DMS53 treated with DMSO at 0.1 percent for 48 hours (cell line): Measurements from ENCODE around the gene KLLN.
A peak's percentile ranks its signal among the peaks of the same experiment; 100 is the strongest.
"Not testable (repeated sequence)": the region's sequence is repeated elsewhere in the genome, so short reads cannot be mapped to it uniquely, and the experiment has no call there.

ENCODE experiments used
- DNase-seq: peaks from one replicate; lab custom pipeline; 2025; ENCODE audit not compliant: unreplicated experiment; lab: John Stamatoyannopoulos, UW

Gene KLLN

GRCh38 chr10:87867453-87867852, 4.1 kb upstream of the KLLN start:
- no peak for DNase-seq

GRCh38 chr10:87866412-87866974, 3.2 kb upstream of the KLLN start:
- DNase-seq, result no peak

DNA sequence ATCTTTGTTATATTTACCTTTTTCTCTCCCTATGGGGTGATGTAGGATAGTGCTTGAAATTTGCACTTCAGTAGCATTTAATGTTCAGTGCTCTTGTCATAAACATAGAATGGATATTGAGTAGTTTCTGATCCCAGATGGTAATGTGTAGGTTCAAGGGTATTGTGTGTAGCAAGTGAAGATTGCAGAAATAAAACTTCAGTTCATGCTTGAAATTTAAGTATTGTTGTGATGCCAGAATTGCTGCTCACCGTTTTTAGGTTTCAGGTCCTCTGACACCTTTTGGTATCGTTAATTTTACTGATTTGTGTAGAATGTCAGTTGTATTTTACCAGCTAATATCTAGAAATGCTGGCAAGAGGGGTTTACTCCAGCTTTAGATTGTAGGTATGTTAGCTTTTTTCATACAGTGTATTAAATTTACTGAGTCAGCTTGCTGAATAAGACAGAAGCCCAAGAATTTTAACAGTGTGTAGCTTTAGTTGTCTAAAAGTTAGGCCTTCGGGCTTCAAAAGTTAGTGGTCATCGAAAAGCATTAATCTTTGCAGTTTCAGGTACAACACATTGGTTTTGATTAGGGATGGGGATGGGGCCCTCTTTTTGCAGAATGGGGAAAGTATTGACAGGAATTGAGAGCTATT, 2.0 kb upstream of the KLLN start:
- no peak for DNase-seq

DNA sequence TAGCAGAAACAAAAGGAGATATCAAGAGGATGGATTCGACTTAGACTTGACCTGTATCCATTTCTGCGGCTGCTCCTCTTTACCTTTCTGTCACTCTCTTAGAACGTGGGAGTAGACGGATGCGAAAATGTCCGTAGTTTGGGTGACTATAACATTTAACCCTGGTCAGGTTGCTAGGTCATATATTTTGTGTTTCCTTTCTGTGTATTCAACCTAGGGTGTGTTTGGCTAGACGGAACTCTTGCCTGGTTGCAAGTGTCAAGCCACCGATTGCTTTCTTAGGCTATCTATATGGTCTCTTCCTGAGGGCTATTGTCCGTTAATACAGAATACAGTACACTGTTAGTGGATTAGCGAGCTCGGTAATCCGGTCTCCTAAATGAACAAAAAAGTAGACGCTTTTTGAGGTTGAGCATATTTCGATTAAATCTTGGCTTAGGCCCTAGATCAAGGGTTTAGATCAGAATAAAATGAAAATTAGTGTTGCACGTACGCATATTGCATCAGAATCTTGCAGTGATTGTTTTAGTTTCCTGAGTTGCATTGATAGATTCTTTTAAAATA, 1.2 kb upstream of the KLLN start:
- DNase-seq, result peak; percentile 16

GRCh38 chr10:87863951-87864495, 690 bp upstream of the KLLN start:
- not testable (repeated sequence) for DNase-seq

GRCh38 chr10:87862679-87863052, 667 bp downstream of the KLLN start:
- peak; percentile 81 for DNase-seq

DNA sequence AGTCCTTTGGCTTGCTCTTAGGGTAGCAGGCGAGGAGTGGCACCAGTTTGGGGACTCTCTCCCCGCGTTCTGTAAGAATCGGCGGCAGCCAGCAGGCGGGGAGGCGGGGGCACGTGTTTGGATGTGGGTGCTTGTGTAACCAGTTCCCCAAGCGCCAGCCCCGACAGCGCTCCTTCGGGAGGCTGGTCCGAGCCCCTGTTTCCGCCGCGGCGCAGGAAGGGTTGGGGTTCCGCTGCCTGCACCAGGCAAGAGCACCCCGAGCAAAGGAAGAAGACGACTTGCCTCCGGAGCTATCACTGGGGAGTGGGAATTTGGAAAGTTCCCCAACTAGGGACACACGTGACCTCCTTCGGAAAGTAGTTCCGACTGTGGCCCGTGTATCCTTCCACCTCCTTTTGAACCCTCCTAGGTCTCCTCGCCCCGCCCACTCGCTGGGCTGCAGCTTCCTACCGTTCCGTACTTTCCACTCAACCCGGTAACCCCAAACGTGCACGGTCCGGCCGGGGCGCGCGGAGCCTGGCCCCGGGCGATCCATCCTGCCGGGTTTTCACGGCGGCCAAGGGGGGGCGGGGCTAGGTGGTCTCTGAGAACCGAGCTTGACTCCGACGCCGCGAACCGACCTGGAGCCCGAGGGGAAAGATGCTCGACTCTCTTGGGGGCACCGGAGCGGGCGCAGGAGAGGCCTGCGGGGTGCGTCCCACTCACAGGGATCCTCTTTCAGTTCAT, 1.2 kb downstream of the KLLN start:
- DNase-seq, result peak; percentile 92

GRCh38 chr10:87861566-87861952, 1.8 kb downstream of the KLLN start:
- DNase-seq, result no peak

DNA sequence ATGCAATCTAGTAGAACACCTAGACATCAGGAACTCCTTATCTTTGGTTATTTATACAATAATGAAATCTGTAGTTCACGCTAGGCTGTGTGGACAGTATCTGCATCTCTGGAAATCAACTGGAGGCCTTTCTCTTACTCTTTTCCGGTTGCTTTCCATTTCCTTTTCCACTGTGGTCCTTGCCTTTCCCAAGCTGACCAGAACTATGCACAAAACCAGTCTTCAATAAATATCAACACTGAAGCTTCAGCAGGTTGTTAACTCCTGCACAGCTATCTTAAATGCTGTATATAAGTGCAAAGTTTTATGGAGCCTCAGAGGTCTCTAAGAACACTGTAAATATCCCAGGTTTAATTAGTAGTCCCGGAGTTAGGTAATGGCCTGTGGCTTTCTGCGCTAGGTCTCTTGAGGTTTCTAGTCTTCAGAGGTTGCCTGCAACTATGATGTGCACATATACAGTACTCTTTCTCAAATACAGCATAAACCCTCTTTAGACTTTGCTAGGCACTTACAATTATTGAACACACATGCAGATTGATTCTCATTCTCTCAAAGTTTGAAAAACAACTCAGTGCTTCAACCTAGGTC, 2.4 kb downstream of the KLLN start:
- no peak for DNase-seq

- DNase-seq, result peak; percentile 47
These were observed 3.1 kb downstream of the KLLN start for GRCh38 chr10:87860156-87860795.

GRCh38 chr10:87855665-87856064, 7.7 kb downstream of the KLLN start:
- not testable (repeated sequence) for DNase-seq

GRCh38 chr10:87855247-87855646, 8.1 kb downstream of the KLLN start:
- DNase-seq, result not testable (repeated sequence)

DNA sequence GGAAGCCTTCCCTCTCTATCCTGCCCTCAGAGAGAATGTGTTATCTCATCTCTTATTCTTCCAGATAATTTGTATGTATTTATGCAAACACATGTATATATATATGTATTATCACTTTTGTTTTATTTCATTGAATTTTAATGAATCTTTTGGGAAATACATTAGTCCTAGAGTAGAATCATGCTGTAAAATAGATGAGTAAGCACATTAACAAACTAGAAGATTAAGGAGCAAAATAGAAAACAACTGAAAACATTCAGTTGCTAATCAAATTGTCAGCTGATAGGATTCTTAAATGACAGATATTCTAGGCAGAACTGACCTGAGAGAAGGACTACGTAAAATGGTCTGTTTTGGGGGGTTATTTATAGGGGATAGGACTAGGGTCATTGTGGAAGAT, 11.2 kb downstream of the KLLN start:
- no peak for DNase-seq

GRCh38 chr10:87850742-87851205, 12.6 kb downstream of the KLLN start:
- peak; percentile 73 for DNase-seq

- DNase-seq, result no peak
These were observed 14.3 kb downstream of the KLLN start for GRCh38 chr10:87849001-87849400.

DNA sequence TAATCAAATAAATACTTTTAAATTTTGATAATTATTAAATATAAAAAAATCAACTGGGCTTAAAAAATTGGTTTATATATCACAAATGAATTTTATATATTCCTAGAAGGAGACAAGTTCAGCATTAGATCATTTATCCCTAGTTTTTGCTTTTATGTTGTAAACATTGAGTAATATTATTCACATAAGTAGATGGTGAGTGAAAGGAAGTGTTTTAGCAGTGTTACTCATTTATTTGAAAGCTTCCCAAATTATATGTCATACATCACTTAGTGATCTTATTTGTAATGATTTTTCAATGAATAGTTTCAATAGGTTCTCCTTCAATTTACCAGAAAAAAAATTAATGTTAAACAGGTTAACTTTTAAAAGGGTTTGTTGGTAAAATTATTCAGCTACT, 15.8 kb downstream of the KLLN start:
- no peak for DNase-seq

DNA sequence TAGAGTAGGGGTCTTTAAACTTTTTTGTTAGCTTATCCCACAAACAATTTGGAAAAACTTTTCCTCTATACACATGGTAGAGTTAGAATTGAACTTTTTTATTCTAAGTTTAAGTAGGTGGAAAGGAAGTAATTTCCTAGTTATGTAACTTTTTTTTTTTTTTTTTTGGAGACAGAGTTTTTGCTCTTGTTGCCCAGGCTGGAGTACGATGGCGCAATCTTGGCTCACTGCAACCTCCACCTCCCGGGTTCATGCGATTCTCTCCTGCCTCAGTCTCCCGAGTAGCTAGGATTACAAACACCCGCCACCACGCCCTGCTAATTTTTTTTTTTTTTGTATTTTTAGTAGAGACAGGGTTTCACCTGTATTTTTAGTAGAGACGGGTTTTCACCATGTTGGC, 16.6 kb downstream of the KLLN start:
- not testable (repeated sequence) for DNase-seq

GRCh38 chr10:87846023-87846422, 17.3 kb downstream of the KLLN start:
- no peak for DNase-seq

- no peak for DNase-seq
These were observed 17.7 kb downstream of the KLLN start for GRCh38 chr10:87845624-87845998.

DNA sequence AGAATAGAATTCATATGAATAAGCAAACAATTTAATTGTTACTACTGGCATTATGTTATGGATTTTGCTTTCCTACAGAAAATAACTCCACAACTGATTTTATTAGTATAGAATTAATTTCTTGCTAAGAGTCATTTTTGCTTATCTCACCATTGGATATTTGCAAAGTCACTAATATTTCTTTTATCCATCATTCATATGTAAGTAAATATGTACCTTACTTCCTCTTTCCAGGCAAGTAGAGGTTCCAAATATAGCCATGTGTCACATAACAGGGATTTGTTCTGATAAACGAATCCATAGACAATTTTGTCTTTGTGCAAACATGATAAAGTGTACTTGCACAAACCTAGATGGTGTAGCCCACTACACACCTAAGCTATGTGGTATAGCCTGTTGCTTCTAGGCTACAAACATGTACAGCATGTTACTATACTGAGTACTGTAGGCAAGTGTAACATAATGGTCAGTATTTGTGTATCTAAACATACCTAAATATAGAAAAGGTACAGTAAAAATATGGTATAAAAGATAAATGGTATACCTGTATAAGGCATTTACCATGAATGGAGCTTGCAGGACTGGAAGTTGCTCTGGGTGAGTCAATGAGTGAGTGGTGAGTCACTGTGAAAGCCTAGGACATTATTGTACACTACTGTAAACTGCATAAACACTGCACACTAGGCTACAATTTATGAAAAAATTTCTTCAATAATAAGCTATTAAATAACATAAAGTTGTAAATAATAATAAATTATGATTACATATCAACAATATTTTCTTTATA, 18.3 kb downstream of the KLLN start:
- DNase-seq, result peak; percentile 18
